ENCODE measurements around the gene SLC30A9.
A peak's percentile ranks its signal among the peaks of the same experiment; 100 is the strongest.

SLC30A9 gene

GRCh38 chr4:42008011-42008786, 17.9 kb downstream of the SLC30A9 start:
- no peak for DNase-seq

DNA sequence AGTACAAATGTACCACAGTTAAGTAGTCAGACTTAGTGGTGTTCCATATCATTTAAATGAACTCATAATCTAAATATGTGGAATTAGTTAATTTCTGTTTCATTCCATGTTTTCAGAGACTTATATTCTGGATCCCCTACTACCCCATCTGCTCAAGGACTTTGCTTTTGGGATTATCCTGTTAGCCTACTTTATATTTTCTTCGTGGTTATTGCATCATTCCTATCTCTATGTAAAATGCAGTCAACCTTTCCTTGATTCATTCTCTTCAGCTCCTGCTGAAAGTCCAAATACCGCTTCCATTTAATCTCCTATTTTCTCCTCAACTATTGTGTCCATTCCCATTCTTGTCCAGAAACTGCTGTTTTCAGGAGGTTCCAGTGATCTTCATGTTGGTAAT, 25.1 kb downstream of the SLC30A9 start:
- DNase-seq, result no peak

- DNase-seq, result no peak
Observed at GRCh38 chr4:42018451-42018850, 28.1 kb downstream of the SLC30A9 start.

GRCh38 chr4:42048394-42048793, 58.1 kb downstream of the SLC30A9 start:
- DNase-seq, result peak; percentile 59

GRCh38 chr4:42050516-42051249, 60.4 kb downstream of the SLC30A9 start:
- DNase-seq, result no peak

DNA sequence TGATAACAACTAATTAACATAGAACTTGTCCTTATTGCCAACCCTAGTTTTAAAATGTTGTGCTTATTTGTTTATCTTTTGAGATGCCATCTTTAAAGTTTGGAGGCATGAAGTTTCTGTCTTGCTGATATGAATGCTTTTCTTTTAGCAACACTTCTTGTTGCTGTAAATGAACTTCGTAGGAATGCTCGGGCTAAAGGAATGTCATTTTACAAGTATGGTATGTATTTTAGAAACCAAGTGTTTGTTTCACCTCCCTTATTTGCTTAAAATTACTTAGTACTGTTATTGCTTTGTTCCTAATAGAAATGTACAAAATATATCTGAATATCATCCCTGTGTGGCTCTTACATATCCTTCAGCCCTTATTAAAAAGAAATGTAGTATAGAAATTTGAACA, 76.1 kb downstream of the SLC30A9 start:
- no peak for DNase-seq

- no peak for DNase-seq
Observed at GRCh38 chr4:42067264-42067663, 76.9 kb downstream of the SLC30A9 start.

DNA sequence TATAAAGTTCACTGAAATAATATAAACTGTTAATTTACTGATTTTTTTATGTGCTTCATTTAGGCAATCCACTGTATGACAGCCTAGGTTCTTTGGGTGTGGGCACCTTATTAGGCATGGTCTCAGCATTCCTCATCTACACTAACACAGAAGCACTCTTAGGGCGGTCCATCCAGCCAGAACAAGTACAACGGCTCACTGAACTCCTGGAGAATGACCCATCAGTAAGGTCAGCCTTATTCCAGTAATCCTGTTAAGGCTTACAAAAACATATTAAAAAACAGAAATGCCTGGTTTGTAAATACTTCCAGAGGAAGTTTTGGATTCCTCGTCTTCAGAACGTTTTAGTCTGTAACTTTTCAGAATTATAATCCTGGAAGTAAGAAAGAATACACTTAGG, 80.1 kb downstream of the SLC30A9 start:
- DNase-seq, result peak; percentile 31

DNA sequence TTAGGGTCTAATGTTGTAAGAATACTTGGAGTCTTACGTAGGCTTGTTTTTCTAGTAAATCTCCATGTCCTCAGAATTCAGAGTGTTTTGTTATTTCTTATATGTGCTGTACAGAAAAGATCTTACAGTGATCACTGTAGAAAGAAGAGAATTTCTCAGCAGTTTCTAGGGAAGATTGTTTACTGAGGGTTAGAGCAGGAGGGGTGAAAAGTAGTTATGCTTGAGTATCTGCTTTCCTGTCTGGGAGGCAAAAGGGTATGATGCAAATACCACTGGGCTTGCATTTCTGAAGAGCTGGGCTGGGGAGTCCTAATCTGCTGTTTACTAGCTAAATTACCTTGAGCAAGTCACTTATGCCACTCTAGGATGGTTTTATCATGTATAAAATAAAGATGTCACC, 84.0 kb downstream of the SLC30A9 start:
- no peak for DNase-seq

DNA sequence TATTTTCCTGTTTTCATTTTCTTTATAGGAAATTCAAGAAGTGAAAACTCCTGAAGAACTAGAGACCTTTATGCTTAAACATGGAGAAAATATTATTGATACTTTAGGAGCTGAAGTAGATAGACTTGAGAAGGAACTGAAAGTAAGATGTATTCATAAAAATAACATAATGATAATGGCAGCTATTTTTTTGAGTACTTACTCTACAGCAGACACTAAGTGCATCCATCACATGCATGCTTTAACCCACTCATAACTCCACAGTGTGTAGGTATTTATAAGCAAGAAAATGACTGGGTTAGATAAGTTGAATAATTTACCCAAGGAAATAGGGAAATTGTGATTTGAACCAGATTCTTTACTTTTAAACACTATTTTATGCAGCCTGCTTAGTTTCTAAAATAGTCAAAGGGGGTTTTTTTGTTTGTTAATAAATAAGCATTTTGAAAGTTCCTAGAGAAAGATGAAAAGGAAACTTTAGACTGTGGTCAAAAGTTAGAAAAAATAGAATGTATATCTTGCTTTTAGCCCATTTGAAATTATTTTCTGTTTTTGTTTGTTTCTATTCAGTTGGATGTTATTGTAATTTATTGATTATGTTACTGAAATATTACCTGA, 88.0 kb downstream of the SLC30A9 start:
- DNase-seq, result no peak

DNA sequence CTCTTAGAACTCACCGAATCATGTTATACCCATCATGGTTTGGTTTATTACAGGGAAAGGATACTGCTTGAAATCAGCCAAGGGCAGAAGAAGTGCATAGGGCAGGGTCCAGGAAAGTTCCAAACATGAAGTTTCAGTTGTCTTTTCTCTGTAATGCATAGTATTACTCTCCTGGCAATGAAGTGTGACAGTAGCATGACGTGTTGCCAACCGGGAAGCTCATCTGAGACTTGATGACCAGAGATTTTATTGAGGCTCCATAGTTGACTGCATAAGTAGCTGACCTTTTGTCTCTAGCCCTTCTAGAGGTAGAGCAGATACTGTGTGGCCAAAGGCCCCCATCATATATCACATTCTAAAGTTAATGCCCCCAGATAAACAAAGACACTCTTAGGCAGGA, 90.0 kb downstream of the SLC30A9 start:
- DNase-seq, result no peak

- no peak for DNase-seq
Observed at GRCh38 chr4:42083816-42084215, 93.5 kb downstream of the SLC30A9 start.

GRCh38 chr4:42088386-42088785, 98.1 kb downstream of the SLC30A9 start:
- no peak for DNase-seq

- peak; percentile 76 for DNase-seq
Observed at GRCh38 chr4:42101446-42101975, 111.2 kb downstream of the SLC30A9 start.

DNA sequence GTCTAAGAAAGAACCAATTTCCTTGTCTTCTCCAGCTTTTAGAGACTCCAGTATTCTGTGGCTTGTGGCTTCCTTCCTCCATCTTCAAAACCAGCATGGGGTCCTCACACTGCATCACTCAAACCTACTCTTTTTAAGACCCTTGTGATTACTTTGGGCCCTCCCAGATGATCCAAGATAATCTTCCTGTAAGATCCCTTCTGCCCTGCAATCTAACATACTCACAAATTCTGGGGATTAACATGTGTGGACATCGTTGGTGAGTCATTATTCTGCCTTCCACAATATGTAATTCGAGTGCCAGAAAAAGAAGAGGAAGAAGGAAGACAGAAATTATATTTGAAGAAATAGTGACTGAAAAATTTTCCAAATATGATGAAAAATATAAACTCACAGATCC, 114.2 kb downstream of the SLC30A9 start:
- no peak for DNase-seq

DNA sequence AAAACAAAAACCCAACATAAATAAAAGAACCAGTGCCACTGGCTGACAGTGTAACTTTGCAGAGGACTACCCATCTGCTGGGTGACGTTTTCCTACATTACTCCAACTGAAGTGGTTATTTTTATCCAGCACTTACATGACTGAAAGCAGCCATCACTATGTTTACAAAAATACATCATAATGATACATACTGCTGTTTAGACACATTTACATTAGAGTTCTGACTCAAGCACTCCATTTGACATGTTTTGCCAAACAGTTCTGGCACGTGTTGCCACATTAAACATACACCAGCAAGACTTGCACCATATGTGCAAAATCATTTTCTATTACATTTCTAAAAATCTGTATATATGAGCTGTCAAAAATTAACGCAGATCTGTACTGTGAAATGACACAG, 122.5 kb downstream of the SLC30A9 start:
- DNase-seq, result no peak

DNA sequence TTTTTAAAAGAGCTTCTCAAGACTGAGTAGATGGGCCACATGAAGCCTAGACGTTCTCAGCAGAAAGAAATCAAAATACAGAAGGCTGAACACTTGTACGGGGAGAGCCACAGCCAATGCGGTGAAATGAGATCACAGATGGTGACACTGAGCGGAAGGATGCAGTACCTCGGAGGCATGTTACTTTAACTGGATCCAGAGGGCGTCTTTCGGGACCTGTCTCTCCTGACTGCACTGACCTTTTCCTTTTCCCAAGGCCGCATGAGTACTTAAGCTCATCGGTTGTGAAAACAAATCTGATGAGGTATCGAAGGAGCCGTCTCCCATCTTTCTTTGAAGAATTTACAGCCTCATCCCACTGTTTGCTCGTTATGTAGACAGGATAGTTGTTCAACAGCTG, 129.6 kb downstream of the SLC30A9 start:
- no peak for DNase-seq

DNA sequence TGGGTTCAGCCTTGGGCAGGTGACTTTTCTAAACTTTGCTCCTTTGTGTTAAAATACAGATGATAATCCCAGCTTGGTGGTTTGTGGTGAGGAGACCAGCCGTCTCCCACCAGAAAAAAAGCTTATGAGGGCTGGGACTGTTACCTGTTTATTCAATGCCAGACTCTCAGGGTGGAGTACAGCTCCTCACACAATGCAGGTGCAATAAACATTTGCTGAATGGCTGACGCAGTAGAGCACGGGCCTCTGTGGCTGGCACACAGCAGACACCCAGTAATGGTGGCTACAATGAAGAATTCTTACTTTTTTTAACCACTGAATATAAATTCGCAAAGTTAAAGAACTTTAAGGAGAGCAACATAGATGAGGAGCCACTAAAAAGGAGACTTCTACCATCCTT, 131.9 kb downstream of the SLC30A9 start:
- DNase-seq, result no peak

DNA sequence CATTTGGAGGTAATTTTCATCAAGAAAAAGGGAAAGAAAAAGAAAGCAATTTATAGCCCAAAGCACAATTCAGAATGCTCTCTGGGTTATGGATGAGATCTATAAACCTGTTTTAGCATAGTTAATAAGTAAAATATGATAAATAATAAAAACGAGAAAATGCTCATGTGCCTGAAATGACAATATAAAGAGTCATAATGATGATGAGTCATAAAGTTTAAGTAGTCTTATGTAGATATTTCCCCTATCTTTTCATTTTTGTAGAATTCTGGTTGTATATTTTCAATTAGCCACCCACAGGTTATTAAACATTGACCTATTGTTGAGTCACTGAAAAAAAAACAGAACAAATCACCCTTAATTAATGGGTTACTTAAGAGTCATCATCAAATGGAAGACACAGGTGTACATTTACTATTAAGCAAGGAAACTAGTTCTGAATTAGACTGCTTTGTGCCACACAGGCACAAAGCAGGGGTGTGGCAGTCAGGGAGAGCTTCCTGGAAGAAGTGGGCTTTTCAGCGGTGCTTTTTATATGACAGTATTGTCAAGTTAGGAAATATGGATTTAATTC, 132.8 kb downstream of the SLC30A9 start:
- DNase-seq, result peak; percentile 3

- no peak for DNase-seq
Observed at GRCh38 chr4:42132099-42132498, 141.8 kb downstream of the SLC30A9 start.

DNA sequence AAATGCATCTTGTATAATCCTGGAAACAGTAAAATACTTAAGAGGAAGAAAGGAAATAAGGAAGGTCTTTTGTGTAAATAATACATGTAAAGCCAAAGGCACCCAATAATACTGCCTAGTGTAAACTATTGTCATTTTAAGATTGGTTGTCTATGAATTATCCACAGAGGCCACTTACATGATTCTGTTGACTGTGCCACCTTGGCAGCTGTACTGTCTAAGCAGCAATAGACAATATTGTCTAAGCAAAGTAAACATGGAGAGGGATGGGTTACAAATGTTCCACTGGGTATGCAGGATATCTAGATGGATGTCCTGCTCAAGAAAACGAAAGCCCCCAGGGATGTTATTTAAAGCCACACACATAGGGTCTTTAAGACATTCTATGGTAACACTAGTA, 142.7 kb downstream of the SLC30A9 start:
- no peak for DNase-seq

GRCh38 chr4:42136371-42136770, 146.0 kb downstream of the SLC30A9 start:
- no peak for DNase-seq

All from kidney glomerular epithelial cell (primary cell).